Mammary epithelial cell (primary cell): Measurements from ENCODE around the gene UTP3.

Experiments
- EZH2 ChIP-seq: IDR thresholded peaks from 2 replicates; pipeline ENCODE4 v1.6.1; 2012; ENCODE audit warnings: low read length, inconsistent platforms, borderline replicate concordance
- TF ChIP-seq, protein P1 (sequence below), 2 donors: IDR thresholded peaks in 1 of 2; conservative IDR thresholded peaks in 1 of 2; 2 replicates each; pipeline ENCODE4 v1.5.1; 2011 to 2012; ENCODE audit warnings: inconsistent platforms in 2 of 2, low read length in 2 of 2, mild to moderate bottlenecking in 2 of 2, control low read depth in 1 of 2, low read depth in 1 of 2; ENCODE audit not compliant: insufficient read depth in 1 of 2; ENCODE audit errors: extremely low read depth in 1 of 2

DNA sequence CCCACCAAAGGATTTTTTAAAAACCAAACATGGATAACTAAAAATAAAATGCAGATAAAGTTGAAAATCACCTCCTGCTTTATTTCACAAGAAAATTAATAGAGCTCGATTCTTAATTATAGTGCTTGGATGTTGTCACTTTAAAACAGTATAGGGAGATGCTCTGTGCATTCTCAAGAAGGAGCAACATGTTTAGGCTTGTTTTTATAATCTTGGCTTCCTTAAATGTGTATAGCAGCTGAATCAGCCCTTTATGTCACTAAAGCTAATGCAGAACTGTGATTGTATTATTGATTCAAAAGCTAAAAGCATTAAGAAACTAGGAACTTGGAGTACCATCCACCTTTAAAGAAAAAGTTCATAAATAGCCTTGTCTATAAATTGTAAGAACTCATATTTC is 12.9 kb downstream of the UTP3 start:
- no peak for TF ChIP-seq EZH2
- TF ChIP-seq, protein P1, sequence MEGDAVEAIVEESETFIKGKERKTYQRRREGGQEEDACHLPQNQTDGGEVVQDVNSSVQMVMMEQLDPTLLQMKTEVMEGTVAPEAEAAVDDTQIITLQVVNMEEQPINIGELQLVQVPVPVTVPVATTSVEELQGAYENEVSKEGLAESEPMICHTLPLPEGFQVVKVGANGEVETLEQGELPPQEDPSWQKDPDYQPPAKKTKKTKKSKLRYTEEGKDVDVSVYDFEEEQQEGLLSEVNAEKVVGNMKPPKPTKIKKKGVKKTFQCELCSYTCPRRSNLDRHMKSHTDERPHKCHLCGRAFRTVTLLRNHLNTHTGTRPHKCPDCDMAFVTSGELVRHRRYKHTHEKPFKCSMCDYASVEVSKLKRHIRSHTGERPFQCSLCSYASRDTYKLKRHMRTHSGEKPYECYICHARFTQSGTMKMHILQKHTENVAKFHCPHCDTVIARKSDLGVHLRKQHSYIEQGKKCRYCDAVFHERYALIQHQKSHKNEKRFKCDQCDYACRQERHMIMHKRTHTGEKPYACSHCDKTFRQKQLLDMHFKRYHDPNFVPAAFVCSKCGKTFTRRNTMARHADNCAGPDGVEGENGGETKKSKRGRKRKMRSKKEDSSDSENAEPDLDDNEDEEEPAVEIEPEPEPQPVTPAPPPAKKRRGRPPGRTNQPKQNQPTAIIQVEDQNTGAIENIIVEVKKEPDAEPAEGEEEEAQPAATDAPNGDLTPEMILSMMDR (conservative IDR thresholded peaks at IDR 0.05 in 1 of 2, IDR thresholded peaks at IDR 0.05 in 1 of 2; ENCODE audit: extremely low read depth in 1 of 2, insufficient read depth in 1 of 2, low read depth in 1 of 2, low read length in 2 of 2): no peak
